Measurements from ENCODE around the gene NRG2. TPM values are rescaled to one million over a fixed set of nuclear protein-coding genes. Genes with fewer than 3 reads are reported as not detected.

NRG2 gene
- total RNA-seq, 5 donors from 2014 or later (not counting 1 experiment from before 2014, with no cell fraction given) = 0.12 to 0.15 (median 0.12) TPM; not detected in 1

- H3K4me3 ChIP-seq (ENCODE audit: control insufficient read depth in 1 of 2, extremely low read depth in 1 of 2, low read length in 1 of 2) = no peak overlapping the region
- peaks cover 0 to 34% of the 10 kb centered on the region in 2 experiments for H3K27me3 ChIP-seq (replicated peaks in 1 of 2; ENCODE audit: control insufficient read depth in 2 of 2, extremely low read depth in 1 of 2, insufficient read depth in 2 of 2, low read length in 1 of 2)
- H3K27ac ChIP-seq (ENCODE audit: low read length) = no peak overlapping the region
- no peaks in the 10 kb centered on the region for H3K4me1 ChIP-seq (ENCODE audit: control insufficient read depth in 1 of 2, extremely low read depth in 1 of 2, insufficient read depth in 2 of 2, low read length in 2 of 2)
- H3K9me3 ChIP-seq = no peaks in the 10 kb centered on the region
- Mint-ChIP-seq H3K4me3 (no peak overlapping the region), H3K4me1 (peaks cover 0 to 4% (median 0%) of the 10 kb centered on the region in 3 donors), H3K27me3 (peaks cover 24% of the 10 kb centered on the region in 2 donors), H3K9me3 (no peaks in the 10 kb centered on the region), H3K36me3 (no peaks in the 10 kb centered on the region), H3K27ac (no peak overlapping the region)
- 68% methylated on average over 5 of the region's 5 CpGs for WGBS (ENCODE audit: insufficient coverage)
- CTCF ChIA-PET = interaction anchor here (1.2 to 2.3 kb wide), 2 partner anchors 14 to 15 kb away, joined by 3 to 8 read pairs; no protein-coding TSS in a partner anchor
- H3K36me3 ChIP-seq (ENCODE audit: control insufficient read depth in 2 of 2, extremely low read depth in 1 of 2, insufficient read depth in 1 of 2, low read length in 1 of 2) = no peaks in the 10 kb centered on the region
- ATAC-seq (replicated peaks in 1 of 4) (no peak), DNase-seq (no peak)
- POLR2A ChIA-PET = no interaction called here
These were observed 88.0 kb downstream of the NRG2 start for GRCh38 chr5:139955053-139955605.

DNA sequence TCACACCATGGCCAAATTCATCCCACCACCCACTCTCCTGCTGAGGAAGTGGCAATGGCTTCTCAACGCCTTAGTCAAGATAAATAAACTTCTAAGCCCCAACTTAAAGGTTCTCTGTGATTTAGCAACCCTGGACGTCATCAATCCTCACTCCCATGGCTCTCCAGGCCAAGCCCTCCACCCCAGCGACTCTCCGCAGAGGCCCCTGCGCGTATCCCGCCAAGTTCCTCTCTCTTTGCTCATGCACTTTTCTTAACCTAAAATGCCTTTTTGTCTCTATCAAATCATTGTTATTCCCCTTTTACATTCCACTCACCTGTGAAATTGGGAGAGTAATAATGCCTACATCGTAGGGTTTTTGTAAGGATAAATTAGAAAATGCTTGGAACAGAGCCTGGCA is 88.6 kb downstream of the NRG2 start:
- Mint-ChIP-seq H3K4me1 (peaks cover 0 to 4% (median 0%) of the 10 kb centered on the region in 3 donors), H3K9me3 (no peaks in the 10 kb centered on the region), H3K27me3 (peaks cover 24 to 27% of the 10 kb centered on the region in 2 donors), H3K36me3 (no peaks in the 10 kb centered on the region), H3K4me3 (no peak overlapping the region), H3K27ac (no peak overlapping the region)
- Histone ChIP-seq H3K9me3 (no peaks in the 10 kb centered on the region), H3K4me1 (ENCODE audit: control insufficient read depth in 1 of 2, extremely low read depth in 1 of 2, insufficient read depth in 2 of 2, low read length in 2 of 2) (no peaks in the 10 kb centered on the region), H3K27me3 (replicated peaks in 1 of 2; ENCODE audit: control insufficient read depth in 2 of 2, extremely low read depth in 1 of 2, insufficient read depth in 2 of 2, low read length in 1 of 2) (peaks cover 0 to 36% of the 10 kb centered on the region in 2 experiments), H3K27ac (ENCODE audit: low read length) (no peak overlapping the region), H3K36me3 (ENCODE audit: control insufficient read depth in 2 of 2, extremely low read depth in 1 of 2, insufficient read depth in 1 of 2, low read length in 1 of 2) (no peaks in the 10 kb centered on the region), H3K4me3 (ENCODE audit: control insufficient read depth in 1 of 2, extremely low read depth in 1 of 2, low read length in 1 of 2) (no peak overlapping the region)
- ATAC-seq (replicated peaks in 1 of 4) = no peak
- ChIA-PET CTCF (interaction anchor here in 1 of 2 donors (2.3 kb wide), 1 partner anchor 14 kb away, joined by 8 read pairs; no protein-coding TSS in a partner anchor), POLR2A (no interaction called here)
- DNase-seq = no peak
- 71% methylated on average over 2 of the region's 8 CpGs for WGBS (ENCODE audit: insufficient coverage)

DNA sequence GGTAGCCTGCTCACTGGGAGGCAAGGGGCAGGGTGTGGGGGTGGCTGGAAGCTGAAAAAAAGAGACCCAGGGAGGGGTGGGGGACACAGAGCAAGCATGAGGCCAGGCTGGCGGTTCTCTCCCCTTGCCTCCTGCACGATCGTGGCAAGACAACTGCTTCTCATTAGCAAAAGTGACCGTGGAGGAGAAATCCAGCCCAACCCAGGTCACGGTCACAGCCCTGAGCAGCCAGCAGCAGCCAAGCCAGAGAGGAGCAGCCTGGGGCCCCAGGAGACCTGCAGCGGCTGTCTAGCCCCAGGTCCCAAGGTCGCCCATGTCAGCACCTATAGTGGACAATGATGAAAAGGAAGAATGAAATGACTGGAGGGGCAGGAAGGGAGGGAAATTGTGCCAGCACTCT is 89.1 kb downstream of the NRG2 start:
- Mint-ChIP-seq H3K36me3 (no peaks in the 10 kb centered on the region), H3K9me3 (no peaks in the 10 kb centered on the region), H3K4me3 (no peak overlapping the region), H3K27me3 (peaks cover 26 to 29% of the 10 kb centered on the region in 2 donors), H3K27ac (no peak overlapping the region), H3K4me1 (peaks cover 0 to 4% (median 0%) of the 10 kb centered on the region in 3 donors)
- ATAC-seq (replicated peaks in 1 of 4) (no peak), DNase-seq (no peak)
- no peaks in the 10 kb centered on the region for H3K36me3 ChIP-seq (ENCODE audit: control insufficient read depth in 2 of 2, extremely low read depth in 1 of 2, insufficient read depth in 1 of 2, low read length in 1 of 2)
- no peaks in the 10 kb centered on the region for H3K4me1 ChIP-seq (ENCODE audit: control insufficient read depth in 1 of 2, extremely low read depth in 1 of 2, insufficient read depth in 2 of 2, low read length in 2 of 2)
- 78% methylated on average over 4 of the region's 7 CpGs for WGBS (ENCODE audit: insufficient coverage)
- H3K27me3 ChIP-seq (replicated peaks in 1 of 2; ENCODE audit: control insufficient read depth in 2 of 2, extremely low read depth in 1 of 2, insufficient read depth in 2 of 2, low read length in 1 of 2) = peaks cover 0 to 36% of the 10 kb centered on the region in 2 experiments
- H3K9me3 ChIP-seq = no peaks in the 10 kb centered on the region
- no peak overlapping the region for H3K4me3 ChIP-seq (ENCODE audit: control insufficient read depth in 1 of 2, extremely low read depth in 1 of 2, low read length in 1 of 2)
- POLR2A ChIA-PET = no interaction called here
- H3K27ac ChIP-seq (ENCODE audit: low read length) = no peak overlapping the region
- CTCF ChIA-PET = no interaction called here

DNA sequence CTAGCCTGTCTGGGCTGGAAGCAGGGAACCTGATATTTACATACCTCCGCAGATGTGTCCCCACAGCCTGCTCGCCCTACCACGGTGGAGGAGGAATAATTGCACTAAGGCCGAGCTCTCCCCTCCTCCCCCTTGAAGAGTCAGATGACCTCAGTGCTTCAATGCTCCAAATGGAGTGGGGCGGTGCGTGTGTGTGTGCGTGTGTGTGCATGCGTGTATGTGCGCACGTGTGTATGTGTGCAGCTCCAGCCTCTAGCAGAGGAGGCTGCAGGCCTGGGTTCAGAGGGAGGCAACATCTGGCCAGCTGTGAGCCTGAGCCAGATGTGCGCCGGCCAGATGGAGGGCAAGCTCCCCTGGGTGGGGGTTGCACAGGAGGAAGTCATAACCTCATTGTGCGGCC is 90.5 kb downstream of the NRG2 start:
- Mint-ChIP-seq H3K36me3 (no peaks in the 10 kb centered on the region), H3K27ac (no peak overlapping the region), H3K9me3 (no peaks in the 10 kb centered on the region), H3K4me3 (no peak overlapping the region), H3K27me3 (peaks cover 32 to 42% of the 10 kb centered on the region in 2 donors), H3K4me1 (peaks cover 0 to 4% (median 0%) of the 10 kb centered on the region in 3 donors)
- 93% methylated on average over 6 of the region's 13 CpGs for WGBS (ENCODE audit: insufficient coverage)
- no peak for ATAC-seq (replicated peaks in 1 of 4)
- no peaks in the 10 kb centered on the region for H3K4me1 ChIP-seq (ENCODE audit: control insufficient read depth in 1 of 2, extremely low read depth in 1 of 2, insufficient read depth in 2 of 2, low read length in 2 of 2)
- no peak for DNase-seq
- no peaks in the 10 kb centered on the region for H3K36me3 ChIP-seq (ENCODE audit: control insufficient read depth in 2 of 2, extremely low read depth in 1 of 2, insufficient read depth in 1 of 2, low read length in 1 of 2)
- H3K9me3 ChIP-seq = no peaks in the 10 kb centered on the region
- no peak overlapping the region for H3K27ac ChIP-seq (ENCODE audit: low read length)
- CTCF ChIA-PET = interaction anchor here (0.6 to 1.5 kb wide), 2 partner anchors 16 to 1117 kb away, joined by 3 read pairs; no protein-coding TSS in a partner anchor
- H3K27me3 ChIP-seq (replicated peaks in 1 of 2; ENCODE audit: control insufficient read depth in 2 of 2, extremely low read depth in 1 of 2, insufficient read depth in 2 of 2, low read length in 1 of 2) = peaks cover 0 to 36% of the 10 kb centered on the region in 2 experiments
- POLR2A ChIA-PET = no interaction called here
- H3K4me3 ChIP-seq (ENCODE audit: control insufficient read depth in 1 of 2, extremely low read depth in 1 of 2, low read length in 1 of 2) = no peak overlapping the region

DNA sequence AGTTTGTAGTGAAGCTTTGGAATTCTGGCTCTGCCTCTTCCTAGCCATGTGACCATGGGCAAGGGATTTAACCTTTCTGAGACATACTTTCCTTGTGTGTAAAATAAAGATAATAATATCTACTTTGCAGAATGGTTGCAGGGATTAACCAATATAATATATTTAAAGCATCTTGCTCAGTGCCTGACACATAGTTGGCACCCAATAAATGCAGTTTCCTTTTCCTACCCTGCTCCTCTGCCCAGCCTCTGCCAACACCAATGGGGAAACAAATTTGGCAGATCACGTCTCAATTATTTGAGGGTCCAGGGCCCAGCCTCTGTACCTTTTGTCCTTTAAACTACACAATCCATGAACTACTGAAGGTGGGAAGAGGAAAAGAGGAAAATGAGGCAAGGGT is 91.1 kb downstream of the NRG2 start:
- DNase-seq = no peak
- no CpG with 5 or more reads among the region's 1 CpG for WGBS (ENCODE audit: insufficient coverage)
- H3K27ac Mint-ChIP-seq = no peak overlapping the region
- ChIA-PET CTCF (interaction anchor here (0.6 to 1.5 kb wide), 4 partner anchors 17 to 1118 kb away, joined by 3 to 4 read pairs (median 3); no protein-coding TSS in a partner anchor), POLR2A (no interaction called here)
- no peak for ATAC-seq (replicated peaks in 1 of 4)
- H3K4me3 Mint-ChIP-seq = no peak overlapping the region
- Histone ChIP-seq H3K27me3 (replicated peaks in 1 of 2; ENCODE audit: control insufficient read depth in 2 of 2, extremely low read depth in 1 of 2, insufficient read depth in 2 of 2, low read length in 1 of 2) (peaks cover 0 to 36% of the 10 kb centered on the region in 2 experiments), H3K9me3 (no peaks in the 10 kb centered on the region), H3K27ac (ENCODE audit: low read length) (no peak overlapping the region), H3K4me1 (ENCODE audit: control insufficient read depth in 1 of 2, extremely low read depth in 1 of 2, insufficient read depth in 2 of 2, low read length in 2 of 2) (no peaks in the 10 kb centered on the region), H3K36me3 (ENCODE audit: control insufficient read depth in 2 of 2, extremely low read depth in 1 of 2, insufficient read depth in 1 of 2, low read length in 1 of 2) (no peaks in the 10 kb centered on the region), H3K4me3 (ENCODE audit: control insufficient read depth in 1 of 2, extremely low read depth in 1 of 2, low read length in 1 of 2) (no peak overlapping the region)
- peaks cover 32 to 46% of the 10 kb centered on the region in 2 donors for H3K27me3 Mint-ChIP-seq
- H3K36me3 Mint-ChIP-seq = no peaks in the 10 kb centered on the region
- H3K4me1 Mint-ChIP-seq = peaks cover 0 to 4% (median 0%) of the 10 kb centered on the region in 3 donors
- no peaks in the 10 kb centered on the region for H3K9me3 Mint-ChIP-seq

- Histone ChIP-seq H3K9me3 (no peaks in the 10 kb centered on the region), H3K4me3 (ENCODE audit: control insufficient read depth in 1 of 2, extremely low read depth in 1 of 2, low read length in 1 of 2) (no peak overlapping the region), H3K4me1 (ENCODE audit: control insufficient read depth in 1 of 2, extremely low read depth in 1 of 2, insufficient read depth in 2 of 2, low read length in 2 of 2) (no peaks in the 10 kb centered on the region), H3K36me3 (ENCODE audit: control insufficient read depth in 2 of 2, extremely low read depth in 1 of 2, insufficient read depth in 1 of 2, low read length in 1 of 2) (no peaks in the 10 kb centered on the region), H3K27ac (ENCODE audit: low read length) (no peak overlapping the region), H3K27me3 (replicated peaks in 1 of 2; ENCODE audit: control insufficient read depth in 2 of 2, extremely low read depth in 1 of 2, insufficient read depth in 2 of 2, low read length in 1 of 2) (peaks cover 0 to 36% of the 10 kb centered on the region in 2 experiments)
- H3K4me3 Mint-ChIP-seq = no peak overlapping the region
- 87% methylated on average over 6 of the region's 6 CpGs for WGBS (ENCODE audit: insufficient coverage)
- no peak for DNase-seq
- CTCF ChIA-PET = interaction anchor here (0.6 to 1.0 kb wide), 2 partner anchors 17 to 104 kb away, joined by 3 to 4 read pairs; no protein-coding TSS in a partner anchor
- H3K27ac Mint-ChIP-seq = no peak overlapping the region
- no peaks in the 10 kb centered on the region for H3K9me3 Mint-ChIP-seq
- no peaks in the 10 kb centered on the region for H3K36me3 Mint-ChIP-seq
- POLR2A ChIA-PET = no interaction called here
- H3K27me3 Mint-ChIP-seq = peaks cover 32 to 49% of the 10 kb centered on the region in 2 donors
- ATAC-seq (replicated peaks in 1 of 4) = no peak
- peaks cover 0 to 4% (median 0%) of the 10 kb centered on the region in 3 donors for H3K4me1 Mint-ChIP-seq
These were observed 91.7 kb downstream of the NRG2 start for GRCh38 chr5:139951296-139951924.
